Endothelial cell of umbilical vein (primary cell): ENCODE results near the gene PROK2.

Experiments
- EZH2 ChIP-seq: IDR thresholded peaks from 2 replicates; pipeline ENCODE4 v1.6.1; 2012; ENCODE audit warnings: borderline replicate concordance, low read depth, mild to moderate bottlenecking, moderate library complexity, low read length, inconsistent platforms; ENCODE audit not compliant: severe bottlenecking
- MYC ChIP-seq: IDR thresholded peaks from one replicate; pipeline ENCODE4 v1.6.1; 2011; ENCODE audit warnings: mild to moderate bottlenecking, low read depth, low read length
- POLR2A ChIP-seq: IDR thresholded peaks from 2 replicates; pipeline ENCODE4 v1.6.1; 2012; ENCODE audit warnings: low read depth, mild to moderate bottlenecking, control low read depth, low read length
- TF ChIP-seq, protein P1 (sequence below), 2 donors: IDR thresholded peaks; 1 replicate in 1 of 2; 2 replicates in 1 of 2; pipeline ENCODE4 v1.5.1; 2011; ENCODE audit warnings: low read length in 2 of 2, mild to moderate bottlenecking in 2 of 2, moderate library complexity in 2 of 2, control low read depth in 1 of 2, inconsistent platforms in 1 of 2, low read depth in 1 of 2; ENCODE audit not compliant: insufficient read depth in 1 of 2; ENCODE audit errors: extremely low read depth in 1 of 2

DNA sequence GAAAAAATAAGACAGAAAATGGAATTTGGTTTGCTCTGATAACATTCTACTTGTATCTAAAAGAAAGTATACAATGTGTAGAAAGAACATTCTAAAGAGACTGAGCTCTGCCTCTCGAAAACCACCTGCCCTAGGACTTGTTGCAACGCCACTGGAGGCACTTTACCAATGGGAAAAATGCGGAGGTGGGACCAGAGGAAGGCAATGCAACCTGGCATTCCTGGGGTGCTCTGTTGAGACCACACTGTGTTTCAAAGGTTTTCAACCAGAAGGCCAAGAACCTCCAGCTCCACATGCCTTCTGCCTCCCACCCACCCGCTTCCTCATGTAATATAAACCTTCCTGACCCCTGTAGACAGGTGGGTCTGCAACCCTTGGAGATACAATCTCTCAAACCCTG, 4.5 kb downstream of the PROK2 start:
- TF ChIP-seq, protein P1, sequence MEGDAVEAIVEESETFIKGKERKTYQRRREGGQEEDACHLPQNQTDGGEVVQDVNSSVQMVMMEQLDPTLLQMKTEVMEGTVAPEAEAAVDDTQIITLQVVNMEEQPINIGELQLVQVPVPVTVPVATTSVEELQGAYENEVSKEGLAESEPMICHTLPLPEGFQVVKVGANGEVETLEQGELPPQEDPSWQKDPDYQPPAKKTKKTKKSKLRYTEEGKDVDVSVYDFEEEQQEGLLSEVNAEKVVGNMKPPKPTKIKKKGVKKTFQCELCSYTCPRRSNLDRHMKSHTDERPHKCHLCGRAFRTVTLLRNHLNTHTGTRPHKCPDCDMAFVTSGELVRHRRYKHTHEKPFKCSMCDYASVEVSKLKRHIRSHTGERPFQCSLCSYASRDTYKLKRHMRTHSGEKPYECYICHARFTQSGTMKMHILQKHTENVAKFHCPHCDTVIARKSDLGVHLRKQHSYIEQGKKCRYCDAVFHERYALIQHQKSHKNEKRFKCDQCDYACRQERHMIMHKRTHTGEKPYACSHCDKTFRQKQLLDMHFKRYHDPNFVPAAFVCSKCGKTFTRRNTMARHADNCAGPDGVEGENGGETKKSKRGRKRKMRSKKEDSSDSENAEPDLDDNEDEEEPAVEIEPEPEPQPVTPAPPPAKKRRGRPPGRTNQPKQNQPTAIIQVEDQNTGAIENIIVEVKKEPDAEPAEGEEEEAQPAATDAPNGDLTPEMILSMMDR (IDR thresholded peaks at IDR 0.05; ENCODE audit: extremely low read depth in 1 of 2, insufficient read depth in 1 of 2, low read depth in 1 of 2, low read length in 2 of 2), result no peak
- TF ChIP-seq MYC, result no peak
- TF ChIP-seq POLR2A, result no peak
- no peak for TF ChIP-seq EZH2
